ENCODE results near the gene IQCB1.

Gene IQCB1

DNA sequence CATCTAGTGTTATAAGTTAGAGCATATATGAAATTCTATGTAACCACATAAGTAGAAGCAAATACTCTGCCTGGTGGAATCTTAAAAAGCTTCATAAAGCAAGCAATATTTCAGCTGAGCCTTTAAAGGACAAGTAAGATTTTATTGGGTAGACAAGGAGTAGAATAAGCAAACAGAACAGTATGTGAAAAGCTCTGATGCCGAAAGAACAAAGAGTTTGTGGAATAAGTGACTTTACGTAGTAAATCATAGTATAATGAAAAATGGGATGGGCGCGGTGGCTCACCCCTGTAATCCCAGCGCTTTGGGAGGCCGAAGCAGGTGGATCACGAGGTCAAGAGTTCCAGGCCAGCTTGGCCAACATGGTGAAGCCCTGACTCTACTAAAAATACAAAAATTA is 10.0 kb upstream of the IQCB1 start:
- H3K18ac ChIP-seq (ENCODE audit: low read depth in 1 of 2, low read length in 2 of 2), result no peak overlapping the region
- no peak overlapping the region for H3K4me3 ChIP-seq (ENCODE audit: insufficient read depth in 1 of 2, low read depth in 1 of 2, low read length in 2 of 2)
- H4K91ac ChIP-seq (ENCODE audit: low read length), result no peak overlapping the region
- H3K4ac ChIP-seq (ENCODE audit: low read depth in 1 of 2, low read length in 2 of 2), result no peak overlapping the region
- H3K9me3 ChIP-seq (ENCODE audit: control insufficient read depth, low read length), result no peaks in the 10 kb centered on the region
- no peak overlapping the region for H2BK15ac ChIP-seq (ENCODE audit: low read depth, poor library complexity, severe bottlenecking)
- no peak overlapping the region for H2BK5ac ChIP-seq (ENCODE audit: low read depth, low read length, poor library complexity, severe bottlenecking)
- 94% methylated on average over 7 of the region's 7 CpGs for WGBS
- H2BK12ac ChIP-seq (ENCODE audit: low read length in 2 of 2), result no peak overlapping the region
- no peak overlapping the region for H2AK5ac ChIP-seq (ENCODE audit: low read length, severe bottlenecking)
- no peaks in the 10 kb centered on the region for H3K4me1 ChIP-seq (ENCODE audit: control insufficient read depth, insufficient read depth, low read depth, low read length)
- no peak overlapping the region for H3K14ac ChIP-seq (ENCODE audit: low read length in 2 of 2)
- H3K4me2 ChIP-seq (ENCODE audit: low read length, poor library complexity, severe bottlenecking), result no peak overlapping the region
- no peak overlapping the region for H3K27ac ChIP-seq (ENCODE audit: low read length, poor library complexity, severe bottlenecking)
- H2AFZ ChIP-seq (ENCODE audit: low read depth, low read length), result no peak overlapping the region
- H3K27me3 ChIP-seq (ENCODE audit: control insufficient read depth in 1 of 2, insufficient read depth in 1 of 2, low read length in 2 of 2), result no peaks in the 10 kb centered on the region
- no peaks in the 10 kb centered on the region for H3K36me3 ChIP-seq (ENCODE audit: control insufficient read depth in 1 of 2, insufficient read depth in 2 of 2, low read depth in 1 of 2, low read length in 2 of 2)
- H3K9ac ChIP-seq (ENCODE audit: low read length), result no peak overlapping the region
- no peak overlapping the region for H3K23ac ChIP-seq (ENCODE audit: low read length in 2 of 2)
- no peak overlapping the region for H2BK120ac ChIP-seq (ENCODE audit: low read depth, low read length)
- DNase-seq, result no peak
- H3K79me1 ChIP-seq (replicated peaks; ENCODE audit: low read length, poor library complexity, severe bottlenecking), result no peaks in the 10 kb centered on the region
- no peak overlapping the region for H4K8ac ChIP-seq (ENCODE audit: low read length)

DNA sequence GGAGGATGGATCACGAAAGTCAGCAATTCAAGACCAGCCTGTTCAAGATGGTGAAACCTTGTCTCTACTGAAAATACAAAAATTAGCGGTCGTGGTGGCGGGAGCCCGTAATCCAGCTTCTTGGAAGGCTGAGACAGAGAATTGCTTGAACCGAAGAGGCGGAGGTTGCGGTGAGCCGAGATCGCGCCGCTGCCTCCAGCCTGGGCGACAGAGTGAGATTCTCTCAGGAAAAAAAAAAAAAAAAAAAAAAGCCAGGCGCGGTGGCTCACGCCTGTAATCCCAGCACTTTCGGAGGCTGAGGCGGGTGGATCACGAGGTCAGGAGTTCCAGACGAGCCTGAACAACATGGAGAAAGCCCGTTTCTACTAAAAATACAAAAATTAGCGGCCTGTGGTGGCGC is 5.1 kb upstream of the IQCB1 start:
- Histone ChIP-seq H2AFZ (ENCODE audit: low read depth, low read length) (no peak overlapping the region), H2BK12ac (ENCODE audit: low read length in 2 of 2) (no peak overlapping the region), H3K9me3 (ENCODE audit: control insufficient read depth, low read length) (no peaks in the 10 kb centered on the region), H3K23ac (ENCODE audit: low read length in 2 of 2) (no peak overlapping the region), H3K4ac (ENCODE audit: low read depth in 1 of 2, low read length in 2 of 2) (no peak overlapping the region), H3K9ac (ENCODE audit: low read length) (no peak overlapping the region), H2BK120ac (ENCODE audit: low read depth, low read length) (no peak overlapping the region), H3K27ac (ENCODE audit: low read length, poor library complexity, severe bottlenecking) (no peak overlapping the region), H2BK5ac (ENCODE audit: low read depth, low read length, poor library complexity, severe bottlenecking) (no peak overlapping the region), H4K8ac (ENCODE audit: low read length) (no peak overlapping the region), H3K14ac (ENCODE audit: low read length in 2 of 2) (no peak overlapping the region), H4K91ac (ENCODE audit: low read length) (no peak overlapping the region), H3K4me2 (ENCODE audit: low read length, poor library complexity, severe bottlenecking) (no peak overlapping the region), H2AK5ac (ENCODE audit: low read length, severe bottlenecking) (no peak overlapping the region), H3K4me3 (ENCODE audit: insufficient read depth in 1 of 2, low read depth in 1 of 2, low read length in 2 of 2) (no peak overlapping the region), H3K27me3 (ENCODE audit: control insufficient read depth in 1 of 2, insufficient read depth in 1 of 2, low read length in 2 of 2) (no peaks in the 10 kb centered on the region), H3K79me1 (replicated peaks; ENCODE audit: low read length, poor library complexity, severe bottlenecking) (no peaks in the 10 kb centered on the region), H3K36me3 (ENCODE audit: control insufficient read depth in 1 of 2, insufficient read depth in 2 of 2, low read depth in 1 of 2, low read length in 2 of 2) (no peaks in the 10 kb centered on the region), H3K18ac (ENCODE audit: low read depth in 1 of 2, low read length in 2 of 2) (no peak overlapping the region), H2BK15ac (ENCODE audit: low read depth, poor library complexity, severe bottlenecking) (no peak overlapping the region), H3K4me1 (ENCODE audit: control insufficient read depth, insufficient read depth, low read depth, low read length) (no peaks in the 10 kb centered on the region)
- no peak for DNase-seq
- WGBS, result 96% methylated on average over 23 of the region's 23 CpGs

DNA sequence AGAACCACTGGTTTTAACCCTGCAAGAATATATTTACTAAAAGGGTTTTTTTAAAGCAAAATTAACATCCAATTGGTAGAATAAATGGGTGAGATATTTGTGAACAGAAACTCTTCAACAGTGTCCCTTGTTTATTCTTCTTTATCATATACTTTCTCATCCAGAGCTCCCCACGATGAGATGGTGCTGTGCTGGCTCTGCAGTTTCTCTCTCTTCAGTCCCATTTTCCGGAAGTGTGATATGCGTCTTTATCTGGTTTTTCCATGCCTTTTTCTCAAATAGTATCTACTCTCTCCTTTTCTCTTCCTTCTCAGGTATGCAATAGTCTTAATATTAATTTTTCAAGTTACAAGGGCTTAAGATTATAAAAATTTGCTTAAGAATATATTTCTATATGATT is 1.6 kb upstream of the IQCB1 start:
- Histone ChIP-seq H3K23ac (ENCODE audit: low read length in 2 of 2) (no peak overlapping the region), H4K8ac (ENCODE audit: low read length) (no peak overlapping the region), H3K4ac (ENCODE audit: low read depth in 1 of 2, low read length in 2 of 2) (no peak overlapping the region), H3K27me3 (ENCODE audit: control insufficient read depth in 1 of 2, insufficient read depth in 1 of 2, low read length in 2 of 2) (no peaks in the 10 kb centered on the region), H3K27ac (ENCODE audit: low read length, poor library complexity, severe bottlenecking) (no peak overlapping the region), H3K14ac (ENCODE audit: low read length in 2 of 2) (no peak overlapping the region), H3K9ac (ENCODE audit: low read length) (no peak overlapping the region), H2AFZ (ENCODE audit: low read depth, low read length) (no peak overlapping the region), H3K18ac (ENCODE audit: low read depth in 1 of 2, low read length in 2 of 2) (no peak overlapping the region), H2AK5ac (ENCODE audit: low read length, severe bottlenecking) (no peak overlapping the region), H3K4me3 (ENCODE audit: insufficient read depth in 1 of 2, low read depth in 1 of 2, low read length in 2 of 2) (no peak overlapping the region), H2BK120ac (ENCODE audit: low read depth, low read length) (no peak overlapping the region), H3K4me2 (ENCODE audit: low read length, poor library complexity, severe bottlenecking) (no peak overlapping the region), H3K36me3 (ENCODE audit: control insufficient read depth in 1 of 2, insufficient read depth in 2 of 2, low read depth in 1 of 2, low read length in 2 of 2) (peaks cover 0 to 15% of the 10 kb centered on the region in 2 experiments), H3K9me3 (ENCODE audit: control insufficient read depth, low read length) (no peaks in the 10 kb centered on the region), H2BK12ac (ENCODE audit: low read length in 2 of 2) (no peak overlapping the region), H3K4me1 (ENCODE audit: control insufficient read depth, insufficient read depth, low read depth, low read length) (no peaks in the 10 kb centered on the region), H4K91ac (ENCODE audit: low read length) (no peak overlapping the region), H2BK5ac (ENCODE audit: low read depth, low read length, poor library complexity, severe bottlenecking) (no peak overlapping the region), H3K79me1 (replicated peaks; ENCODE audit: low read length, poor library complexity, severe bottlenecking) (peaks cover 10% of the 10 kb centered on the region), H2BK15ac (ENCODE audit: low read depth, poor library complexity, severe bottlenecking) (no peak overlapping the region)
- WGBS, result 84% methylated on average over 3 of the region's 3 CpGs
- no peak for DNase-seq

- Histone ChIP-seq H3K9me3 (ENCODE audit: control insufficient read depth, low read length) (no peaks in the 10 kb centered on the region), H3K79me1 (replicated peaks; ENCODE audit: low read length, poor library complexity, severe bottlenecking) (peaks cover 10% of the 10 kb centered on the region), H2BK120ac (ENCODE audit: low read depth, low read length) (no peak overlapping the region), H3K4ac (ENCODE audit: low read depth in 1 of 2, low read length in 2 of 2) (no peak overlapping the region), H2AFZ (ENCODE audit: low read depth, low read length) (no peak overlapping the region), H2BK15ac (ENCODE audit: low read depth, poor library complexity, severe bottlenecking) (no peak overlapping the region), H2BK5ac (ENCODE audit: low read depth, low read length, poor library complexity, severe bottlenecking) (no peak overlapping the region), H3K14ac (ENCODE audit: low read length in 2 of 2) (no peak overlapping the region), H4K8ac (ENCODE audit: low read length) (no peak overlapping the region), H3K36me3 (ENCODE audit: control insufficient read depth in 1 of 2, insufficient read depth in 2 of 2, low read depth in 1 of 2, low read length in 2 of 2) (peaks cover 0 to 19% of the 10 kb centered on the region in 2 experiments), H2AK5ac (ENCODE audit: low read length, severe bottlenecking) (no peak overlapping the region), H3K4me2 (ENCODE audit: low read length, poor library complexity, severe bottlenecking) (no peak overlapping the region), H4K91ac (ENCODE audit: low read length) (no peak overlapping the region), H2BK12ac (ENCODE audit: low read length in 2 of 2) (no peak overlapping the region), H3K4me3 (ENCODE audit: insufficient read depth in 1 of 2, low read depth in 1 of 2, low read length in 2 of 2) (no peak overlapping the region), H3K9ac (ENCODE audit: low read length) (no peak overlapping the region), H3K27me3 (ENCODE audit: control insufficient read depth in 1 of 2, insufficient read depth in 1 of 2, low read length in 2 of 2) (no peaks in the 10 kb centered on the region), H3K18ac (ENCODE audit: low read depth in 1 of 2, low read length in 2 of 2) (no peak overlapping the region), H3K4me1 (ENCODE audit: control insufficient read depth, insufficient read depth, low read depth, low read length) (no peaks in the 10 kb centered on the region), H3K27ac (ENCODE audit: low read length, poor library complexity, severe bottlenecking) (no peak overlapping the region), H3K23ac (ENCODE audit: low read length in 2 of 2) (no peak overlapping the region)
- DNase-seq, result no peak
- WGBS, result no CpG with 5 or more reads among the region's 4 CpGs
Measured at GRCh38 chr3:121836064-121836463, 1.2 kb upstream of the IQCB1 start.
